HEK293T (cell line): ENCODE measurements around the gene EPHX1.

Experiments
- CTBP1 ChIP-seq: fragments of 450-650 bp; IDR thresholded peaks from 2 replicates; pipeline ENCODE4 v1.6.1; 2016; ENCODE audit warnings: borderline replicate concordance
- ELF4 ChIP-seq: fragments of 450-650 bp; IDR thresholded peaks from 2 replicates; pipeline ENCODE4 v1.6.1; 2017; ENCODE audit warnings: antibody characterized with exemption
- HDGF ChIP-seq: fragments of 450-650 bp; IDR thresholded peaks from 2 replicates; pipeline ENCODE4 v1.6.1; 2017; ENCODE audit warnings: antibody characterized with exemption, borderline replicate concordance
- NFRKB ChIP-seq: fragments of 450-650 bp; IDR thresholded peaks from 2 replicates; pipeline ENCODE4 v1.6.1; 2016; ENCODE audit warnings: mild to moderate bottlenecking, moderate library complexity
- PKNOX1 ChIP-seq: fragments of 450-650 bp; IDR thresholded peaks from 2 replicates; pipeline ENCODE4 v1.6.1; 2016

GRCh38 chr1:225866981-225867380 is 57.1 kb downstream of the EPHX1 start:
- TF ChIP-seq CTBP1 (no peak), PKNOX1 (no peak), NFRKB (no peak), ELF4 (no peak), HDGF (no peak)
